Heart left ventricle (tissue), 16 donors: ENCODE measurements around the gene NUP133. TPM values are rescaled to one million over a fixed set of nuclear protein-coding genes. Genes with fewer than 3 reads are reported as not detected.

Experiments
- ATAC-seq, 4 donors: fragments of 200-7000 bp; cut with Tn5 transposase; one replicate each; pipeline ENCODE4 v1.9.1; 2020 to 2022; ENCODE audit warnings: moderate library complexity in 4 of 4, mild to moderate bottlenecking in 3 of 4, moderate number of reproducible peaks in 1 of 4
- DNase-seq, 5 donors: peaks; one replicate each; pipeline ENCODE4 v3.0.0-alpha.2; 2020
- H3K27ac ChIP-seq, 12 donors: fragments of 200-600 bp; sonication (generic) in 4 of 12; one replicate each; pipeline versions ENCODE4 v1.5.0 to v1.8.0; 2016 to 2022; ENCODE audit warnings: mild to moderate bottlenecking in 2 of 12
- H3K27me3 ChIP-seq, 9 donors: fragments of 200-600 bp; sonication (generic) in 2 of 9; one replicate each; pipeline versions ENCODE4 v1.5.1 to v1.8.0; 2016 to 2022; ENCODE audit warnings: mild to moderate bottlenecking in 3 of 9
- H3K36me3 ChIP-seq, 9 donors: fragments of 200-600 bp; sonication (generic) in 2 of 9; one replicate each; pipeline versions ENCODE4 v1.5.0 to v1.8.0; 2018 to 2022; ENCODE audit warnings: mild to moderate bottlenecking in 2 of 9
- H3K4me1 ChIP-seq, 12 donors: fragments of 200-600 bp; sonication (generic) in 4 of 12; one replicate each; pipeline versions ENCODE4 v1.5.0 to v1.8.0; 2016 to 2022; ENCODE audit warnings: mild to moderate bottlenecking in 3 of 12
- H3K4me3 ChIP-seq, 12 donors: fragments of 200-600 bp; sonication (generic) in 4 of 12; one replicate each; pipeline versions ENCODE4 v1.5.0 to v1.8.0; 2017 to 2022; ENCODE audit warnings: mild to moderate bottlenecking in 9 of 12, moderate library complexity in 4 of 12
- H3K9me3 ChIP-seq, 12 donors: fragments of 200-600 bp; sonication (generic) in 4 of 12; one replicate each; pipeline versions ENCODE4 v1.5.0 to v1.8.0; 2016 to 2022; ENCODE audit warnings: mild to moderate bottlenecking in 1 of 12
- CTCF ChIP-seq, 12 donors: fragments of 200-600 bp; sonication (generic) in 4 of 12; IDR thresholded peaks; one replicate each; pipeline versions ENCODE4 v1.5.0 to v1.8.0; 2018 to 2022; ENCODE audit warnings: antibody characterized with exemption in 12 of 12, mild to moderate bottlenecking in 5 of 12
- POLR2A ChIP-seq, 2 donors: fragments of 450-650 bp; IDR thresholded peaks; one replicate each; pipeline ENCODE4 v1.6.1; 2017; ENCODE audit warnings: antibody characterized with exemption in 2 of 2, mild to moderate bottlenecking in 2 of 2, moderate library complexity in 2 of 2
- WGBS, 4 donors: extraction: QIAGEN DNeasy Blood & Tissue Kit in 2 of 4; methylation state at CpG; one replicate each; pipeline versions ENCODE4 v1.1.5 to v1.1.7; 2013 to 2018; 5-methylcytosine and 5-hydroxymethylcytosine counted together
- intact Hi-C, 10 donors: fragments of 100-400 bp; cut with DNase I; formaldehyde crosslinking; loops; one replicate each; pipeline versions ENCODE4 v1.11.1 to v1.14.2; 2022
- polyA plus RNA-seq, 2 donors: library from polyadenylated mRNA; stranded (reverse); fragments of 200-250 nt; gene quantifications; one replicate each; pipeline ENCODE4 v1.2.3, GENCODE V29; 2013
- total RNA-seq, 9 donors: library from RNA; depleted of rRNA in 2 of 9; stranded (reverse); fragments of >200 nt in 2 of 9; fragmentation: NEBNext Ultra II Directional in 3 of 9; extraction: Animal tissue kit (Norgen Biotek cat#: 25700) in 3 of 9; gene quantifications; one replicate each; pipeline versions ENCODE4 v1.1.0 to v1.2.4, GENCODE V29; 2016 to 2023
- donor health status: ischemic (EF 13 %, LVEDD 7.1; RV severe dilation, severe dysfunction).
- donor health status: healthy with polysubstance abuse.
- donor health status: DM: no; HTN: yes; CAD: no.
- donor health status: DM: no; HTN: no; CAD: no.
- donor health status: ischemic (EF 25% LVEDD 6.9; RV normal size, moderate dysfunction).
- donor health status: ischemic (EF 25% LVEDD 5.7; RV mildly dilated, moderate dysfunction).
- donor health status: healthy.
- donor health status: DM: yes; HTN: yes; CAD: no.
- donor health status: ischemic (EF 35%, LVEDD 5.7; RV mildly dilated, moderate dysfunction).
- donor health status: nonischemic (EF 11% LVEDD 7.7; RV severe dilation, severe dysfunction).
- donor health status: DM: yes; HTN: yes; CAD: no.
- donor health status: PGD.
- donor health status: ischemic (EF 29% LVEDD 5.4; RV normal size, mild dysfunction).
- donor health status: nonischemic (EF 23%, LVEDD 6.1; RV moderate dilation, normal function).

Gene NUP133
- total and polyA plus RNA-seq, 11 donors = 8.0 to 37.3 (median 28.6) TPM

- intact Hi-C loops = loop anchor here in 2 of 10 donors (2.0 to 5.0 kb wide), 4 partner anchors 50 to 238 kb away; partner anchors contain the start of genes RAB4A (in 2 of the 2) and ABCB10 (in 1 of the 2)
- 81 to 84% (median 83%) methylated on average over 7 of the region's 7 CpGs for WGBS, 4 donors
- ATAC-seq = peak in 1 of 4 donors; percentile 6
These were observed 739 bp upstream of the NUP133 start for GRCh38 chr1:229508823-229509337.

GRCh38 chr1:229507502-229507901 lies 639 bp downstream of the NUP133 start:
- H3K9me3 ChIP-seq = no peaks in the 10 kb centered on the region
- intact Hi-C loops = loop anchor here in 1 of 10 donors (5.0 kb wide), 1 partner anchor 235 kb away; the partner anchor contains the start of gene RAB4A
- DNase-seq (no peak), ATAC-seq (no peak)
- peak overlapping the region in 11 of 12 donors; percentile 83 to 98 (median 95) for H3K27ac ChIP-seq
- H3K36me3 ChIP-seq = peaks cover 0 to 34% (median 20%) of the 10 kb centered on the region in 9 donors
- 6 to 8% (median 7%) methylated on average over 5 of the region's 5 CpGs for WGBS, 4 donors
- H3K4me1 ChIP-seq = peaks cover 0 to 23% (median 16%) of the 10 kb centered on the region in 12 donors
- no peaks in the 10 kb centered on the region for H3K27me3 ChIP-seq
- peak overlapping the region; percentile 64 to 99 (median 91) for H3K4me3 ChIP-seq
- TF ChIP-seq POLR2A (IDR thresholded peaks at IDR 0.05) = no peak
- TF ChIP-seq CTCF (IDR thresholded peaks at IDR 0.05) = no peak

More at GRCh38 chr1:229508823-229509337, 739 bp upstream of the NUP133 start:
- no peaks in the 10 kb centered on the region for H3K9me3 ChIP-seq
- peak overlapping the region; percentile 82 to 98 (median 94) for H3K27ac ChIP-seq
- peaks cover 0 to 20% (median 13%) of the 10 kb centered on the region in 9 donors for H3K36me3 ChIP-seq
- no peak for DNase-seq
- H3K4me1 ChIP-seq = peaks cover 0 to 23% (median 16%) of the 10 kb centered on the region in 12 donors
- TF ChIP-seq POLR2A (IDR thresholded peaks at IDR 0.05) = no peak
- TF ChIP-seq CTCF (IDR thresholded peaks at IDR 0.05) = no peak
- H3K27me3 ChIP-seq = no peaks in the 10 kb centered on the region
- H3K4me3 ChIP-seq = peak overlapping the region in 11 of 12 donors; percentile 64 to 99 (median 90)

- TF ChIP-seq POLR2A (IDR thresholded peaks at IDR 0.05) (no peak), CTCF (IDR thresholded peaks at IDR 0.05) (no peak)
These were observed 1.5 kb downstream of the NUP133 start for GRCh38 chr1:229506633-229507032.

GRCh38 chr1:229495782-229496181 lies 12.4 kb downstream of the NUP133 start:
- H3K9me3 ChIP-seq = no peaks in the 10 kb centered on the region
- H3K36me3 ChIP-seq = peaks cover 0 to 100% (median 97%) of the 10 kb centered on the region in 9 donors
- ATAC-seq (no peak), DNase-seq (no peak)
- no peak overlapping the region for H3K4me3 ChIP-seq
- WGBS, 4 donors = 87 to 90% (median 89%) methylated on average over 2 of the region's 2 CpGs
- TF ChIP-seq CTCF (IDR thresholded peaks at IDR 0.05) = no peak
- TF ChIP-seq POLR2A (IDR thresholded peaks at IDR 0.05) = no peak
- H3K27ac ChIP-seq = no peak overlapping the region
- H3K4me1 ChIP-seq = no peaks in the 10 kb centered on the region
- H3K27me3 ChIP-seq = no peaks in the 10 kb centered on the region
- intact Hi-C loops = no loop called here

More at GRCh38 chr1:229506633-229507032, 1.5 kb downstream of the NUP133 start:
- H3K9me3 ChIP-seq = no peaks in the 10 kb centered on the region
- peaks cover 0 to 23% (median 16%) of the 10 kb centered on the region in 12 donors for H3K4me1 ChIP-seq
- H3K36me3 ChIP-seq = peaks cover 0 to 43% (median 27%) of the 10 kb centered on the region in 9 donors
- peak overlapping the region in 2 of 12 donors; percentile 90 to 92 for H3K4me3 ChIP-seq
- intact Hi-C loops = loop anchor here in 1 of 10 donors (5.0 kb wide), 1 partner anchor 234 kb away; the partner anchor contains the start of gene RAB4A
- H3K27ac ChIP-seq = no peak overlapping the region
- DNase-seq (no peak), ATAC-seq (no peak)
- H3K27me3 ChIP-seq = no peaks in the 10 kb centered on the region
- 82 to 84% (median 83%) methylated on average over 8 of the region's 8 CpGs for WGBS, 4 donors
